H54 (cell line): ENCODE results near the gene ANTXR1.
A peak's percentile ranks its signal among the peaks of the same experiment; 100 is the strongest.

Experiments
- DNase-seq: peaks from one replicate; pipeline ENCODE4 v3.0.0; 2011; ENCODE audit warnings: low spot score, mixed read lengths; ENCODE audit not compliant: insufficient read length
- FAIRE-seq: peaks from 3 replicates; lab custom pipeline; 2011; peaks lifted over from hg19 to GRCh38; lab: Jason Lieb, UNC
- POLR2A ChIP-seq: IDR thresholded peaks from 2 replicates; pipeline ENCODE4 v1.6.1; 2011; ENCODE audit warnings: low read depth, mild to moderate bottlenecking, low read length

The ANTXR1 gene

GRCh38 chr2:69013142-69013839 lies at the start of gene ANTXR1:
Gene ANTXR1, plus strand, starts transcription at chr2:69013179. Its CDS starts 321 bp downstream, at chr2:69013500.
- DNase-seq (peak; percentile 67), FAIRE-seq (no peak)
- peak; percentile 60 for TF ChIP-seq POLR2A

- DNase-seq (no peak), FAIRE-seq (no peak)
- no peak for TF ChIP-seq POLR2A
Observed at GRCh38 chr2:68964282-68964681, 48.7 kb upstream of the ANTXR1 start.

GRCh38 chr2:68968221-68968620 lies 44.8 kb upstream of the ANTXR1 start:
- TF ChIP-seq POLR2A = no peak
- no peak for FAIRE-seq
- no peak for DNase-seq

GRCh38 chr2:68969736-68970490 lies 43.1 kb upstream of the ANTXR1 start:
- TF ChIP-seq POLR2A = no peak
- FAIRE-seq = no peak

GRCh38 chr2:68970566-68971265 lies 42.3 kb upstream of the ANTXR1 start:
- TF ChIP-seq POLR2A = no peak
- FAIRE-seq = no peak
- no peak for DNase-seq

More at GRCh38 chr2:68969736-68970490, 43.1 kb upstream of the ANTXR1 start:
- no peak for DNase-seq

GRCh38 chr2:68971591-68972231 lies 41.3 kb upstream of the ANTXR1 start:
- DNase-seq (peak; percentile 48), FAIRE-seq (peak; percentile 99)
- TF ChIP-seq POLR2A = no peak

- FAIRE-seq = peak; percentile 66
Observed at GRCh38 chr2:68974251-68974650, 38.7 kb upstream of the ANTXR1 start, which contains the start of gene GKN1. Gene GKN1, plus strand, starts transcription at chr2:68974636. Its CDS starts 42 bp downstream, at chr2:68974678.

GRCh38 chr2:68974946-68975665 lies 37.9 kb upstream of the ANTXR1 start:
- FAIRE-seq = no peak
- no peak for DNase-seq
- TF ChIP-seq POLR2A = no peak

More at GRCh38 chr2:68974251-68974650, 38.7 kb upstream of the ANTXR1 start, which contains the start of gene GKN1:
- no peak for TF ChIP-seq POLR2A
- no peak for DNase-seq

GRCh38 chr2:68975844-68976243 lies 37.1 kb upstream of the ANTXR1 start:
- TF ChIP-seq POLR2A = no peak
- FAIRE-seq (no peak), DNase-seq (no peak)

- FAIRE-seq (peak; percentile 11), DNase-seq (no peak)
- TF ChIP-seq POLR2A = no peak
Observed at GRCh38 chr2:68977453-68977852, 35.5 kb upstream of the ANTXR1 start.

- no peak for FAIRE-seq
- no peak for DNase-seq
- no peak for TF ChIP-seq POLR2A
Observed at GRCh38 chr2:68978098-68978497, 34.9 kb upstream of the ANTXR1 start.

- FAIRE-seq = peak; percentile 72
- DNase-seq = no peak
- TF ChIP-seq POLR2A = no peak
Observed at GRCh38 chr2:68980956-68981355, 32.0 kb upstream of the ANTXR1 start.

- DNase-seq (no peak), FAIRE-seq (no peak)
- TF ChIP-seq POLR2A = no peak
Observed at GRCh38 chr2:68987021-68987503, 25.9 kb upstream of the ANTXR1 start.

- DNase-seq (no peak), FAIRE-seq (no peak)
- TF ChIP-seq POLR2A = no peak
Observed at GRCh38 chr2:68989035-68989434, 23.9 kb upstream of the ANTXR1 start.
